GM12878 (cell line): ENCODE data around the gene SLC39A1. TPM values are rescaled to one million over a fixed set of nuclear protein-coding genes. Genes with fewer than 3 reads are reported as not detected.

ENCODE experiments used
- ASH2L ChIP-seq: fragments of 300-600, 200-600 bp; sonication (generic); IDR thresholded peaks from 2 replicates; pipeline ENCODE4 v1.6.1; 2017; ENCODE audit warnings: low read depth, mild to moderate bottlenecking, borderline replicate concordance
- BACH1 ChIP-seq: fragments of 450-650 bp; IDR thresholded peaks from 2 replicates; pipeline ENCODE4 v1.6.1; 2017; ENCODE audit warnings: mild to moderate bottlenecking, borderline replicate concordance
- CBX5 ChIP-seq: sonication (generic); IDR thresholded peaks from 2 replicates; pipeline ENCODE4 v1.6.1; 2016; ENCODE audit warnings: low read depth, moderate library complexity, mild to moderate bottlenecking, inconsistent platforms
- FOXM1 ChIP-seq: IDR thresholded peaks from 2 replicates; pipeline ENCODE4 v1.6.1; 2012; ENCODE audit warnings: low read depth, mild to moderate bottlenecking, inconsistent platforms, low read length, moderate library complexity
- HDAC6 ChIP-seq: fragments of 200-600 bp; sonication (generic); IDR thresholded peaks from one replicate; pipeline ENCODE4 v1.8.0; 2017; ENCODE audit warnings: antibody characterized with exemption; ENCODE audit not compliant: unreplicated experiment
- HDGF ChIP-seq: fragments of 450-650 bp; IDR thresholded peaks from 2 replicates; pipeline ENCODE4 v1.6.1; 2016; ENCODE audit warnings: antibody characterized with exemption
- HSF1 ChIP-seq: fragments of 150-350 bp; IDR thresholded peaks from 2 replicates; pipeline ENCODE4 v1.6.1; 2014; ENCODE audit warnings: mild to moderate bottlenecking, low read depth, low read length
- JUND ChIP-seq: IDR thresholded peaks from 2 replicates; pipeline ENCODE4 v1.6.1; 2012; ENCODE audit warnings: low read depth, mild to moderate bottlenecking, low read length, improper control_type of control experiment, moderate library complexity
- KDM1A ChIP-seq: fragments of 200-600 bp; sonication (generic); IDR thresholded peaks from 2 replicates; pipeline ENCODE4 v1.6.1; 2016; ENCODE audit warnings: borderline replicate concordance
- KLF5 ChIP-seq: fragments of 450-650 bp; IDR thresholded peaks from 2 replicates; pipeline ENCODE4 v1.6.1; 2014; ENCODE audit warnings: mild to moderate bottlenecking; ENCODE audit not compliant: partially characterized antibody
- MYB ChIP-seq: fragments of 150-350 bp; IDR thresholded peaks from 2 replicates; pipeline ENCODE4 v1.6.1; 2014; ENCODE audit warnings: mild to moderate bottlenecking, low read depth, low read length, borderline replicate concordance
- POLR2A ChIP-seq: IDR thresholded peaks from 2 replicates; pipeline ENCODE4 v1.6.1; 2011; ENCODE audit warnings: low read depth, mild to moderate bottlenecking, low read length
- RBBP5 ChIP-seq: fragments of 200-600 bp; sonication (generic); conservative IDR thresholded peaks from 2 replicates; pipeline ENCODE4 v1.6.1; 2016
- SREBF1 ChIP-seq: IDR thresholded peaks from 2 replicates; pipeline ENCODE4 v1.6.1; 2012; ENCODE audit warnings: mild to moderate bottlenecking, low read length
- SREBF2 ChIP-seq: IDR thresholded peaks from 2 replicates; pipeline ENCODE4 v1.6.1; 2012; ENCODE audit warnings: mild to moderate bottlenecking, low read length
- TARDBP ChIP-seq: IDR thresholded peaks from 2 replicates; pipeline ENCODE4 v1.6.1; 2016; ENCODE audit warnings: borderline replicate concordance
- ZBED1 ChIP-seq: IDR thresholded peaks from 2 replicates; pipeline ENCODE4 v1.6.1; 2016; ENCODE audit warnings: borderline replicate concordance
- ZNF274 ChIP-seq: IDR thresholded peaks from one replicate; pipeline ENCODE4 v1.8.0; 2011; ENCODE audit not compliant: insufficient read length, insufficient read depth
- polyA plus RNA-seq, 11 experiments: library from polyadenylated mRNA; depleted of rRNA in 4 of 11; unstranded in 6 of 11; stranded (reverse) in 5 of 11; fragments of >200 nt; fragmentation: Nextera tagmentation in 4 of 11; fragmentation: Illumina TruSeq in 1 of 11; extraction: Ambion mirVana in 4 of 11; extraction: Trizol in 1 of 11; gene quantifications; 1 replicate in 1 of 11; 2 replicates in 10 of 11; pipeline versions ENCODE4 v1.2.1 to v1.2.3, GENCODE V29; 2011 to 2016; ENCODE audit warnings: inconsistent platforms in 2 of 11, missing spikeins in 2 of 11, low read depth in 1 of 11
- total RNA-seq, 4 experiments: library from RNA; depleted of rRNA in 3 of 4; stranded (reverse); fragments of >200 nt in 3 of 4; fragmentation: Illumina TruSeq in 1 of 4; extraction: Trizol in 1 of 4; gene quantifications; 2 replicates each; pipeline versions ENCODE4 v1.2.1 to v1.2.3, GENCODE V29; 2013 to 2021
- TF ChIP-seq, protein P1 (sequence below): fragments of 450-650 bp; IDR thresholded peaks from 2 replicates; pipeline ENCODE4 v1.6.1; 2016; ENCODE audit warnings: mild to moderate bottlenecking
- TF ChIP-seq, protein P2 (sequence below): fragments of 450-650 bp; IDR thresholded peaks from 2 replicates; pipeline ENCODE4 v1.6.1; 2017; ENCODE audit warnings: mild to moderate bottlenecking, moderate library complexity
- TF ChIP-seq, protein P3 (sequence below): fragments of 450-650 bp; IDR thresholded peaks from 2 replicates; pipeline ENCODE4 v1.6.1; 2017; ENCODE audit warnings: mild to moderate bottlenecking
- TF ChIP-seq, protein P4 (sequence below): IDR thresholded peaks from 2 replicates; pipeline ENCODE4 v1.6.1; 2012; ENCODE audit warnings: low read depth, low read length, improper control_type of control experiment

Gene SLC39A1
- total and polyA plus RNA-seq, 10 of the 15 experiments (the other 5 are each of a cell fraction or from before 2014, with no cell fraction given) = 8.8 to 98.6 (median 72.4) TPM

DNA sequence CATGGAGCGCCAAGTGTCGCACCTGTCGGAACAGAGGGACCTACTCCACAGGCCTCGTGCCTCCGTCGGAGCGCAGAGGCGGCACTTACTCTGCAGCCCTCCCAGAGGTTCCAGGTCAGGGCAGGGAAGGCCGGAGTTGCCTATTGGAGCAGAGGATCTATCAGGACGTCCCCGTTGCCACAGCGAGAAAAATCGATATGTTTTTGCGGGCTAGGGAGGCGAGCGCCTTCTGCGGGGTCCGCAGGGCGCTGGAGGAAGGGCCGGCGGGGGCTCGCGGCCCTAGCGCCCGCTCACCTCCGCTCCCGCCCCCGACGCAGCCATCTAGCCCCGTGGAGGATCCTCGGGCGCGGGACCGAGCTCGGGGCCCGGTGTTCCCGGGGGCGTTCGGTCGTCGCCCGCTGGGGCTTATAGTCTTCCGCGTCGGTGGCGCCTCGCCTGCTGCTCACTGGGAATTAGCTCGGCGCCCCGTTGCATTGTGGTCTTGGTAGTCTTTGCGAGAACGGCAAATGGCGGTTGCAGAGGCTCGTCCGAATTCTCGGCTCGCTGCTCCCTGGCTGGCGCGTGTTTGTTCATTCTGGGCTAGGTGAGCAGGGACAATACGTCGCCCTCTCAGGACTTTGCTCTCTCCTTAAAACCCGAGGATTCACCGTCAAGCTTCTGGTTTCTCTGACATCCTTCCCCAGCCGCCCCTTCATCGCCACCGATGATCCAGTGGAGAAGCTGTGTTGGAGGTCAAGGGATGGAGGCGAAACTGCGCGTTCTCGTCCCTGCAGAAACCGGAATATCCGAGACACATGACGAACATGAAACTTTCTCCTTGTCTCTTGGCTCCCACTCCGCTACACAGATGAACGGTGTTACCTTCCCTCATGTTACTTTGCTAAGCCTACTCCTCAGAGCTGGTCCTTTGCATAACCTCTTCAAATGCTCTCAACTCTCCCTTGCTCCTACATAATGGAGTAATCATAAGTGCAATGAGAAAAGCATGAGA lies 14.2 kb upstream of the SLC39A1 start, which contains the start of gene JTB (continued):
- TF ChIP-seq CBX5 (no peak), SREBF2 (no peak), FOXM1 (no peak), BACH1 (peak; percentile 1; the same call in 1 of the 2 replicates), TARDBP (no peak), ASH2L (no peak; the same call in 1 of the 2 replicates), MYB (no peak), POLR2A (peak; percentile 95), KDM1A (no peak), ZNF274 (no peak), JUND (no peak), HSF1 (no peak), KLF5 (peak; percentile 53), ZBED1 (no peak), SREBF1 (no peak; the same call in 1 of the 2 replicates), HDAC6 (peak; percentile 30), RBBP5 (no peak), HDGF (no peak)
- TF ChIP-seq, protein P1, sequence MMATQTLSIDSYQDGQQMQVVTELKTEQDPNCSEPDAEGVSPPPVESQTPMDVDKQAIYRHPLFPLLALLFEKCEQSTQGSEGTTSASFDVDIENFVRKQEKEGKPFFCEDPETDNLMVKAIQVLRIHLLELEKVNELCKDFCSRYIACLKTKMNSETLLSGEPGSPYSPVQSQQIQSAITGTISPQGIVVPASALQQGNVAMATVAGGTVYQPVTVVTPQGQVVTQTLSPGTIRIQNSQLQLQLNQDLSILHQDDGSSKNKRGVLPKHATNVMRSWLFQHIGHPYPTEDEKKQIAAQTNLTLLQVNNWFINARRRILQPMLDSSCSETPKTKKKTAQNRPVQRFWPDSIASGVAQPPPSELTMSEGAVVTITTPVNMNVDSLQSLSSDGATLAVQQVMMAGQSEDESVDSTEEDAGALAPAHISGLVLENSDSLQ = no peak
- TF ChIP-seq, protein P2, sequence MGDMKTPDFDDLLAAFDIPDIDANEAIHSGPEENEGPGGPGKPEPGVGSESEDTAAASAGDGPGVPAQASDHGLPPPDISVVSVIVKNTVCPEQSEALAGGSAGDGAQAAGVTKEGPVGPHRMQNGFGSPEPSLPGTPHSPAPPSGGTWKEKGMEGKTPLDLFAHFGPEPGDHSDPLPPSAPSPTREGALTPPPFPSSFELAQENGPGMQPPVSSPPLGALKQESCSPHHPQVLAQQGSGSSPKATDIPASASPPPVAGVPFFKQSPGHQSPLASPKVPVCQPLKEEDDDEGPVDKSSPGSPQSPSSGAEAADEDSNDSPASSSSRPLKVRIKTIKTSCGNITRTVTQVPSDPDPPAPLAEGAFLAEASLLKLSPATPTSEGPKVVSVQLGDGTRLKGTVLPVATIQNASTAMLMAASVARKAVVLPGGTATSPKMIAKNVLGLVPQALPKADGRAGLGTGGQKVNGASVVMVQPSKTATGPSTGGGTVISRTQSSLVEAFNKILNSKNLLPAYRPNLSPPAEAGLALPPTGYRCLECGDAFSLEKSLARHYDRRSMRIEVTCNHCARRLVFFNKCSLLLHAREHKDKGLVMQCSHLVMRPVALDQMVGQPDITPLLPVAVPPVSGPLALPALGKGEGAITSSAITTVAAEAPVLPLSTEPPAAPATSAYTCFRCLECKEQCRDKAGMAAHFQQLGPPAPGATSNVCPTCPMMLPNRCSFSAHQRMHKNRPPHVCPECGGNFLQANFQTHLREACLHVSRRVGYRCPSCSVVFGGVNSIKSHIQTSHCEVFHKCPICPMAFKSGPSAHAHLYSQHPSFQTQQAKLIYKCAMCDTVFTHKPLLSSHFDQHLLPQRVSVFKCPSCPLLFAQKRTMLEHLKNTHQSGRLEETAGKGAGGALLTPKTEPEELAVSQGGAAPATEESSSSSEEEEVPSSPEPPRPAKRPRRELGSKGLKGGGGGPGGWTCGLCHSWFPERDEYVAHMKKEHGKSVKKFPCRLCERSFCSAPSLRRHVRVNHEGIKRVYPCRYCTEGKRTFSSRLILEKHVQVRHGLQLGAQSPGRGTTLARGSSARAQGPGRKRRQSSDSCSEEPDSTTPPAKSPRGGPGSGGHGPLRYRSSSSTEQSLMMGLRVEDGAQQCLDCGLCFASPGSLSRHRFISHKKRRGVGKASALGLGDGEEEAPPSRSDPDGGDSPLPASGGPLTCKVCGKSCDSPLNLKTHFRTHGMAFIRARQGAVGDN = no peak
- TF ChIP-seq, protein P3, sequence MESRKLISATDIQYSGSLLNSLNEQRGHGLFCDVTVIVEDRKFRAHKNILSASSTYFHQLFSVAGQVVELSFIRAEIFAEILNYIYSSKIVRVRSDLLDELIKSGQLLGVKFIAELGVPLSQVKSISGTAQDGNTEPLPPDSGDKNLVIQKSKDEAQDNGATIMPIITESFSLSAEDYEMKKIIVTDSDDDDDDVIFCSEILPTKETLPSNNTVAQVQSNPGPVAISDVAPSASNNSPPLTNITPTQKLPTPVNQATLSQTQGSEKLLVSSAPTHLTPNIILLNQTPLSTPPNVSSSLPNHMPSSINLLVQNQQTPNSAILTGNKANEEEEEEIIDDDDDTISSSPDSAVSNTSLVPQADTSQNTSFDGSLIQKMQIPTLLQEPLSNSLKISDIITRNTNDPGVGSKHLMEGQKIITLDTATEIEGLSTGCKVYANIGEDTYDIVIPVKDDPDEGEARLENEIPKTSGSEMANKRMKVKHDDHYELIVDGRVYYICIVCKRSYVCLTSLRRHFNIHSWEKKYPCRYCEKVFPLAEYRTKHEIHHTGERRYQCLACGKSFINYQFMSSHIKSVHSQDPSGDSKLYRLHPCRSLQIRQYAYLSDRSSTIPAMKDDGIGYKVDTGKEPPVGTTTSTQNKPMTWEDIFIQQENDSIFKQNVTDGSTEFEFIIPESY = no peak
- TF ChIP-seq, protein P4, sequence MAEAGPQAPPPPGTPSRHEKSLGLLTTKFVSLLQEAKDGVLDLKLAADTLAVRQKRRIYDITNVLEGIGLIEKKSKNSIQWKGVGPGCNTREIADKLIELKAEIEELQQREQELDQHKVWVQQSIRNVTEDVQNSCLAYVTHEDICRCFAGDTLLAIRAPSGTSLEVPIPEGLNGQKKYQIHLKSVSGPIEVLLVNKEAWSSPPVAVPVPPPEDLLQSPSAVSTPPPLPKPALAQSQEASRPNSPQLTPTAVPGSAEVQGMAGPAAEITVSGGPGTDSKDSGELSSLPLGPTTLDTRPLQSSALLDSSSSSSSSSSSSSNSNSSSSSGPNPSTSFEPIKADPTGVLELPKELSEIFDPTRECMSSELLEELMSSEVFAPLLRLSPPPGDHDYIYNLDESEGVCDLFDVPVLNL = no peak
